ENCODE results near the gene AGTPBP1. TPM values are rescaled to one million over a fixed set of nuclear protein-coding genes. Genes with fewer than 3 reads are reported as not detected.

Gene AGTPBP1
- total and polyA plus RNA-seq, 3 donors from 2014 or later: 26.3 to 45.7 (median 26.6) TPM

GRCh38 chr9:85610074-85610860 lies 131.5 kb downstream of the AGTPBP1 start:
- H3K4me1 ChIP-seq: no peaks in the 10 kb centered on the region
- peak overlapping the region in 1 of 2 donors; percentile 2 for H3K4me3 ChIP-seq
- H3K36me3 ChIP-seq (ENCODE audit: low read depth, missing control alignments): no peaks in the 10 kb centered on the region
- 63 to 64% methylated on average over 4 of the region's 4 CpGs for WGBS, 2 donors
- peak; percentile 64 to 82 (median 82) for TF ChIP-seq CTCF (IDR thresholded peaks at IDR 0.05)
- TF ChIP-seq POLR2A (IDR thresholded peaks at IDR 0.05): no peak
- no peak overlapping the region for H3K27ac ChIP-seq
- peak; percentile 56 for DNase-seq
- H3K27me3 ChIP-seq: no peaks in the 10 kb centered on the region
- H3K9me3 ChIP-seq: no peaks in the 10 kb centered on the region
- intact Hi-C loops (cut with DNase I; ENCODE audit: low total_unique reads): no loop called here

- H3K4me3 ChIP-seq: no peak overlapping the region
- H3K27ac ChIP-seq: no peak overlapping the region
- no peaks in the 10 kb centered on the region for H3K9me3 ChIP-seq
- no peaks in the 10 kb centered on the region for H3K27me3 ChIP-seq
- TF ChIP-seq CTCF (IDR thresholded peaks at IDR 0.05) (no peak), POLR2A (IDR thresholded peaks at IDR 0.05) (no peak)
- intact Hi-C loops (cut with DNase I; ENCODE audit: low total_unique reads): no loop called here
- no peak for DNase-seq
- no peaks in the 10 kb centered on the region for H3K36me3 ChIP-seq (ENCODE audit: low read depth, missing control alignments)
- no peaks in the 10 kb centered on the region for H3K4me1 ChIP-seq
- WGBS, 2 donors: 87 to 97% methylated on average over 1 of the region's 1 CpG
Measured at GRCh38 chr9:85605905-85606304, 135.8 kb downstream of the AGTPBP1 start.

- Histone ChIP-seq H3K9me3 (no peaks in the 10 kb centered on the region), H3K27ac (no peak overlapping the region), H3K4me1 (no peaks in the 10 kb centered on the region), H3K36me3 (ENCODE audit: low read depth, missing control alignments) (no peaks in the 10 kb centered on the region), H3K4me3 (no peak overlapping the region), H3K27me3 (no peaks in the 10 kb centered on the region)
- TF ChIP-seq CTCF (IDR thresholded peaks at IDR 0.05): no peak
- TF ChIP-seq POLR2A (IDR thresholded peaks at IDR 0.05): no peak
- intact Hi-C loops (cut with DNase I; ENCODE audit: low total_unique reads): no loop called here
- no peak for DNase-seq
- WGBS, 2 donors: 94 to 96% methylated on average over 3 of the region's 3 CpGs
Measured at GRCh38 chr9:85603936-85604335, 137.8 kb downstream of the AGTPBP1 start.

GRCh38 chr9:85602742-85603141 lies 139.0 kb downstream of the AGTPBP1 start:
- Histone ChIP-seq H3K27me3 (no peaks in the 10 kb centered on the region), H3K4me1 (no peaks in the 10 kb centered on the region), H3K4me3 (no peak overlapping the region), H3K27ac (no peak overlapping the region), H3K36me3 (ENCODE audit: low read depth, missing control alignments) (no peaks in the 10 kb centered on the region), H3K9me3 (no peaks in the 10 kb centered on the region)
- WGBS, 2 donors: 96 to 100% methylated on average over 4 to 6 of the region's 6 CpGs
- intact Hi-C loops (cut with DNase I; ENCODE audit: low total_unique reads): no loop called here
- no peak for TF ChIP-seq POLR2A (IDR thresholded peaks at IDR 0.05)
- no peak for TF ChIP-seq CTCF (IDR thresholded peaks at IDR 0.05)
- DNase-seq: no peak
